KBM-7 (cell line): ENCODE data around the gene CDRT15.
"Not testable (repeated sequence)": the region's sequence is repeated elsewhere in the genome, so short reads cannot be mapped to it uniquely, and the experiment has no call there.

Source experiments
- DNase-seq: peaks from one replicate; pipeline ENCODE4 v3.0.0-alpha.2; 2015
- in situ Hi-C: fragments of 300-500 bp; cut with MboI; formaldehyde crosslinking; loops from 2 replicates; pipeline ENCODE4 v1.14.3; 2020; ENCODE audit warnings: low sequenced_read_pairs, low pct_unique_long_range_greater_than_20kb, mixed read lengths

Gene CDRT15

GRCh38 chr17:14236762-14237161 lies at the start of gene CDRT15:
Gene CDRT15 (minus strand): TSS chr17:14236862. CDS start chr17:14236833, 29 bp downstream.
- in situ Hi-C loops, DNase-seq: not testable (repeated sequence)

- no peak for DNase-seq
- in situ Hi-C loops: no loop called here
Measured at GRCh38 chr17:14282726-14283125, 46.1 kb upstream of the CDRT15 start.

DNA sequence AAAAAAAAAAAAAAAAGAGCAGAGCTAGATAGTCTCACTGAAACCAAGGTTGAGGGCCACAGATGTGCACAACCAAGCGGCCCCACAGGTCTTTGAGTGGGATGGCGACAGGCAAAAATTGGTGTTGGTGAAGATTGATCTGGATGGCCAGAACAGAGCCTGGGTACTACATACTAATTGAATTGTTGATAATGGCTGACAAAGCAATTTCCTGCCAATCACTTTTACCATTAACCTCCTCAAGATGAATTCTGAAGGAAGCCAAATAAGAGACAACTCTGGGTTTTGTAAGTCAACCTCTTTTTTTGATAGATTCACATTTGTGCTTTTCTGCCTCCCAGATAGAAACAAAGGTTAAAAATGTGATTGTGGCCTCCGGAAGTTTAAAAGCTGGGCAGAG lies 44.9 kb upstream of the CDRT15 start:
- DNase-seq: no peak
- in situ Hi-C loops: no loop called here

DNA sequence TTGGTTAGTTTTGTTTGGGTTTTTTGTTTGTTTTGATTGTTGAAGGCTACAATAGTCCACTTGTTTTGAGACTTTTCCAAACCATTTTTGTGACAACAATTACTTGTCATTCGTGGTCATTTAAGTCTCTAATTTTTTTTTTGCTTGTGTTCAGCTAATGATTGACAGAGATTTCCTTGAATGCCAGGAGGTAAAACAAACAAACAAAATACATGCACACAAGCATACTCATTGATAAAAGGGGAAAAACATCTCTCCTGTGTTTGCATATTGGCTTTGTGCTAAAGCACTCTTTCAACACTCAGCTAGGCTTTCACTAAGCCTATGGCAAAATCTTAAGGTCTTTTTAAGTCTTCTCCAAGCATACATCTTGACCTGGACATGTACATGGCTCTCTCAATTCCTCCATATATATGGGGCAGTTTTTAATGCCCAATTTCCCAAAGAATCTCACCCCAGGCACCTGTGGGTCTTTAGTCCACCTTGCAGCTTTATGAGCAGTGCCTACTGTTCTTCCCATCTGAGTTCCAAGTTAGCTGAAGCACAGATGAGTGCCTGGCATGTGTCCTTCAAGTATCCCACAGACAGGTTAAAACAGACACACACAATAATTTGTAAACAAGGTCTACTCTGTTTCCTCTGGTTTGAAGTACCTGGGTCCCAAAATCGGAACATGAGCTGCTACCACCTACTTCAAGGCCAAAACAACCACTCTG lies 40.0 kb upstream of the CDRT15 start:
- in situ Hi-C loops: no loop called here

GRCh38 chr17:14270508-14270907 lies 33.8 kb upstream of the CDRT15 start:
- no peak for DNase-seq
- in situ Hi-C loops: no loop called here

More for the DNA sequence above, 40.0 kb upstream of the CDRT15 start:
- no peak for DNase-seq

GRCh38 chr17:14269473-14269872 lies 32.8 kb upstream of the CDRT15 start:
- DNase-seq: no peak
- in situ Hi-C loops: no loop called here

DNA sequence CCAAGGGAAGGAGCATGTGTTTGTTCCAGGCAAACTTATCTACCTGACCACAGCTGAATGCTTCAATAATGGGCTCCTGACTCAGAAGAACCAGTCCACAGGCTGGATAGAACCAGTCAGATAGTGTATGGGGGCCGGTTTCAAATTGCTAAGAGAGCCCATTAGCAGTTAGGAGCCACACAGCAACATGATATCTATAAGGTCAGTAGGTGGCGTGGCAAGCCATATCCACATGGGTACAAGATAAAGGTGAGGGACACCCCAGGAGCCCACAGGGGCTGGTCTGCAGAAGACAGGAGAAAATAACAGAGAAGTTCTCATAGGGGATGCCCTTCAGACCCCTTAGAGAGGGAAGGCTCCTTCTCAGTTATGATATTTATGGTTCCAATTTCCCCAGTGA lies 31.6 kb upstream of the CDRT15 start:
- peak; percentile 7 for DNase-seq
- in situ Hi-C loops: no loop called here

DNA sequence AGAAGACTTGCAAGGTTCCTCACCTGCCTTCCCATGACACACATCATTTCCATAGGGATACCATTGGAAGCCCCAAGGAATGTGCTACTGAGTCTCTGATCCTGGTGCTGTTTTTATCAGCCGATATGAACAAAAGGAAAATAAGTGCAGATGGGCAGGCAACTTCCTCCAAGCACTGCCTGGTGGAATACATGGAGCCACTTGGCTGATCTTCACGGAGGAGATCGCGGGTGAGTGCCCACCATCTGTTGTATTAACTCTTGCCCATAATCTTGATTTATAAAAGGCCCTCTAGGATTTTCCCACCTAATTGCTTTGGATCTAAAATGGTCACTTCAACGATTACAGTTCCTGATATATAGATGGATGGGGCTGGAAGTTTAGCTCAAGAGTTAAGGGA lies 24.7 kb upstream of the CDRT15 start:
- in situ Hi-C loops: no loop called here

DNA sequence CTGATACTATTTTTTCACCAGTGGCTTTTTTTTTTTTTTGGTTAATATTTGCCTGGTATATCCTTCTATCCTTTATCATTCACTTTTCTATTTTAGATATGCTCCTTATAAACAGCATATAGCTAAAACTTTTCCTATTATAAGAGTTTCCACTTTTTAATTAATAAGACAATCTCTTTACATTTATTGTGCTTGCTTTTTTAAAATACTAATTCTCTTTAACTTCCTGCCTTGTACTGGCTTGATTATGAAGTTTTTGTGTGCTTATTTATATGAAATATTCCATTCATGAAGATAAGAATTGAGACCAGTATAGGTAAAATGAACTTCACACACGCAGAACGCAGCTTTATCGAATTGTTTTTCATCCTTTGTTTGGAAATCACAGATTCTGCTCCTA lies 9.0 kb upstream of the CDRT15 start:
- in situ Hi-C loops: no loop called here
- DNase-seq: no peak

More for the DNA sequence above, 24.7 kb upstream of the CDRT15 start:
- DNase-seq: no peak

- DNase-seq: no peak
- in situ Hi-C loops: no loop called here
Measured at GRCh38 chr17:14245002-14245401, 8.3 kb upstream of the CDRT15 start.

GRCh38 chr17:14239271-14239670 lies 2.6 kb upstream of the CDRT15 start:
- in situ Hi-C loops, DNase-seq: not testable (repeated sequence)

GRCh38 chr17:14236032-14236431 lies 630 bp downstream of the CDRT15 start:
- DNase-seq, in situ Hi-C loops: not testable (repeated sequence)

GRCh38 chr17:14235047-14235446 lies 1.6 kb downstream of the CDRT15 start:
- in situ Hi-C loops, DNase-seq: not testable (repeated sequence)

- in situ Hi-C loops: not testable (repeated sequence)
Measured at GRCh38 chr17:14231187-14231586, 5.5 kb downstream of the CDRT15 start.

DNA sequence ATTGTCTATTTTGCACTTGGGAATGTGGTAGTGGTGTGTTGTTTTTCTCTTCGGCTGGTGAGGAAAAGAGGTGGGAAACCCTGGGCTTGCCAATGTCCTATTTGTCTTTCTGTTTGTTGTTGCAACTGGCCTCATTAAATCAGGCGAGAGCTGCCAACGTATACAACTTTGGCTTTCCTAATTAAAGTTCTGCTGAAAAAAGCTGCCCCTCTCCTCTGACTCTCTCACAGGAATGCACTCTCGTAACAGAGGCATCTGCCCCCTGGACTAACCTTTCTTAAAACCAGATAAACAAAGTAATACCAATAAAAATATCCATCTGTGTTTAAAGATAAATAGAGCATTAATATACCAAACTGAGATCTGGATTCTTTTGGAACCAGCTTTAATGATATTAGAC lies 7.8 kb downstream of the CDRT15 start:
- no peak for DNase-seq
- in situ Hi-C loops: no loop called here

More at GRCh38 chr17:14231187-14231586, 5.5 kb downstream of the CDRT15 start:
- DNase-seq: not testable (repeated sequence)

- in situ Hi-C loops: no loop called here
- no peak for DNase-seq
Measured at GRCh38 chr17:14227052-14227451, 9.6 kb downstream of the CDRT15 start.

DNA sequence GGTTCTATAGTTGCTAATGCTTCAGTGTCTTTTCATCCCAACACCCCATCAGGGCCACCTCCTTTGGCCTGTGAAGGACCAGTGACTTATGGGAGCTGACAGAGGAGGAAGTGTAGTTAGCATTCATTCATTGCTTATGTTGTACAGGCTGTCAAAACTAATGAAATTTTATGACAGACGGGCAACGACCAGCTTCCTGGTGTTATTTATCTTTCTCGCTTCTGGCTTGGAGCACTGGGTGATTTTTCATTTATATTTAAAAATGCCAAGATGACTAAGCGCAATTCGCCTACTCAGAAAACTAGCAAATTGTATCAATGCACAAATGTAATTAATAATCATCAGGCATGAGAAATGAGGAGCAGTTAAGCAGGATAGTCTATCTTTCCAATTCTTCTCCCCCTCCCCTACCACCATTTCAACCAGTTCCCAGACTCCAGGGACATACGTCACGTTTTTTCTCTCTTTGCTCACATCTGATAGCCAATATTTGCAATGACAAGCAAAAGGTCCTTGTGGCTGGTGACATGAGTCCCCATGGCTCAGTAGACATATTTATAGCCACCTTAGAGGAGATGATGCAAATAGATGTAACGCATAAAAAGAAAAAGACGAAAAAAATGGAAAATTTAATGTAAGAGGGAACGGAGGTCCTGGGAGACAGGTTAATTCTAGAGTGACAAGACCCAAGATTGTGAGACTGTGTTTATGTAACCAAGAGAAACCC lies 11.2 kb downstream of the CDRT15 start:
- in situ Hi-C loops: no loop called here
- no peak for DNase-seq

GRCh38 chr17:14222611-14223010 lies 14.1 kb downstream of the CDRT15 start:
- in situ Hi-C loops: no loop called here
- DNase-seq: no peak

GRCh38 chr17:14214271-14214670 lies 22.4 kb downstream of the CDRT15 start:
- in situ Hi-C loops: no loop called here
- peak; percentile 69 for DNase-seq

- in situ Hi-C loops: no loop called here
- no peak for DNase-seq
Measured at GRCh38 chr17:14212401-14212800, 24.3 kb downstream of the CDRT15 start.
